Mononuclear cell (primary cell): ENCODE measurements around the gene FRYL. TPM values are rescaled to one million over a fixed set of nuclear protein-coding genes. Genes with fewer than 3 reads are reported as not detected.
"Not testable (repeated sequence)": the region's sequence is repeated elsewhere in the genome, so short reads cannot be mapped to it uniquely, and the experiment has no call there.

Experiments used
- H3K27me3 ChIP-seq: 2 replicates; pipeline ENCODE4 v1.6.0; 2011; ENCODE audit warnings: low read length, control low read depth; ENCODE audit not compliant: insufficient read depth
- H3K4me1 ChIP-seq: 2 replicates; pipeline ENCODE4 v1.5.1; 2011; ENCODE audit warnings: mild to moderate bottlenecking, low read length, control low read depth; ENCODE audit not compliant: insufficient read depth
- H3K4me3 ChIP-seq: 2 replicates; pipeline ENCODE4 v1.5.1; 2011; ENCODE audit warnings: mild to moderate bottlenecking, low read length, moderate library complexity
- H3K9me3 ChIP-seq: 2 replicates; pipeline ENCODE4 v1.5.1; 2011; ENCODE audit warnings: low read depth, mild to moderate bottlenecking, control low read depth, low read length
- total RNA-seq: library from RNA; depleted of rRNA; stranded (reverse); fragments of >200 nt; gene quantifications from one replicate; pipeline ENCODE4 v1.2.3, GENCODE V29; 2012

Gene FRYL
- 97.3 TPM for total RNA-seq

DNA sequence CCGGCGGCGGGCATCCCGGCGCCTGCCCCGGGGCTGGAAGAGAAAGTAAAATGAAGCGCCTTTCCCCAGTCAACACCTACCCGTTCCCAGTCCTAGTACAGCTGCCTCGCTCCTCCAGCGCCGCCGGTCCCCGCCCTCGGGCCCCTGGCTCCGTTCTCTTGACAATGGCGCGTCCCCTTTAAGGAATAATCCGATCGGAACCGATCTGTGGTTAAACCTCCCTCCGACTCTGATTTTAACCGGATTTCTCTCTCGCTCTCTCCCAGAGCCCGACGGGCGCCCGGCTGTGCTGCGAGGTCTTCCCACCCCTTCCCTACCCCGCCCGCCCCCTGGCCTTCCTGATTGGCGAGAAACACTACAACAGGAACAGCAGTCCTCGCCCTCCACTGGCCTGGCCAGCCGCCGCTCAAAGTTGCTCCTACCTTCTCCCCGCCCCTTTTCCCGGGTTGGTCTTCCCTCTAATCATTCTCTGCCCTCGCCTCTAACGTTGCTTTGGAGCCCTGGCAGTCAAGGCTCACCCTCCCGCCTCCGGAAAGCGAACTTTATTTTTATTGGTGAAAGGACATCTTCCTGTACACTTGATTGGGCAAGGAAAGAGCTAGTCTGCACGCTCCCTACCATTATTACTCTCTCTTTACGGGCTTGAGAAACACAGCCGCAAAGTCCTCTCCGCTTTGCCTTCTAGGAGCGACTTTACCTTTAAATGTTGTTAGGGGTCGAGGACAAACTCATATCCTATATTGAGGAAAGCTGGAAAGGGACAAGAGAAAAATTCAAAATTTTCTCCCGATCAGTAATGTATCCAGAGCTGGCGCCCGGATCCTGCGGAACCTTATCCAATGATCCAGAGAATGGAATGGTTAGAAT, at the start of gene FRYL:
FRYL (minus strand) TSS at position 282 of the 867 bp plus-strand sequence. CDS start 145,869 bp downstream, outside the sequence.
- peaks cover 30% of the 10 kb centered on the region for H3K4me1 ChIP-seq
- no peaks in the 10 kb centered on the region for H3K27me3 ChIP-seq
- no peaks in the 10 kb centered on the region for H3K9me3 ChIP-seq
- H3K4me3 ChIP-seq: peak within 1 kb of the TSS; percentile 84

DNA sequence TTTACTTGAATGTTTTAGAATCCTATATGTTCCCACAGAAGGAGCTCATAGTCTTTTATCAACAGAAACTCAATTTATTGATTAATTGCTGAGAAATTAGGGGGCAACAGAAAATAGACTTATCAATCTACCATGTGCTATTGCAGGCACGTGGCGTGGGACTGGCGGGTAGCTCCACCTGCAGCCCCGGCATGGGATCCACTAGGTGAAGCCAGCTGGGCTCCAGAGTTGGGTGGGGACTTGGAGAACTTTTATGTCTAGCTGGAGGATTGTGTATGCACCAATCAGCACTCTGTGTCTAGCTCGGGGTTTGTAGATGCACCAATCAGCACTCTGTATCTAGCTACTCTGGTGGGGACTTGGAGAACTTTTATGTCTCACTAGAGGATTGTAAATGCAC, 47.5 kb upstream of the FRYL start:
- H3K4me3 ChIP-seq: no peak overlapping the region
- peaks cover 15% of the 10 kb centered on the region for H3K4me1 ChIP-seq
- peaks cover 2% of the 10 kb centered on the region for H3K27me3 ChIP-seq
- no peaks in the 10 kb centered on the region for H3K9me3 ChIP-seq

- not testable (repeated sequence) for H3K27me3 ChIP-seq, H3K4me1 ChIP-seq, H3K4me3 ChIP-seq, H3K9me3 ChIP-seq
These were observed 41.4 kb upstream of the FRYL start for GRCh38 chr4:48821431-48821830.

DNA sequence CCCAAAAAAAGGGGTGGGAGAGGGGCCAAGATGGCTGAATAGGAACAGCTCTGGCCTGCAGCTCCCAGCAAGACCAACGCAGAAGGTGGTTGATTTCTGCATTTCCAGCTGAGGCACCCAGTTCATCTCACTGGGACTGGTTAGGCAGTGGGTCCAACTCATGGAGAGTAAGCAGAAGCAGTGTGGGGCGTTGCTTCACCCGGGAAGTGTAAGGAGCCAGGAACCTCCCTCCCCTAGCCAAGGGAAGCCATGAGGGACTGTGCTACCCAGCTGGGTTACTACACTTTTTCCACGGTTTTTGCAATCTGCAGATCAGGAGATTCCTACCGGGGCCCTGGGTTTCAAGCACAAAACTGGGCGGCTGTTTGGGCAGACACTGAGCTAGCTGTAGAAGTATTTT, 36.9 kb upstream of the FRYL start:
- H3K9me3 ChIP-seq: no peaks in the 10 kb centered on the region
- peaks cover 7% of the 10 kb centered on the region for H3K4me1 ChIP-seq
- H3K27me3 ChIP-seq: no peaks in the 10 kb centered on the region
- no peak overlapping the region for H3K4me3 ChIP-seq

DNA sequence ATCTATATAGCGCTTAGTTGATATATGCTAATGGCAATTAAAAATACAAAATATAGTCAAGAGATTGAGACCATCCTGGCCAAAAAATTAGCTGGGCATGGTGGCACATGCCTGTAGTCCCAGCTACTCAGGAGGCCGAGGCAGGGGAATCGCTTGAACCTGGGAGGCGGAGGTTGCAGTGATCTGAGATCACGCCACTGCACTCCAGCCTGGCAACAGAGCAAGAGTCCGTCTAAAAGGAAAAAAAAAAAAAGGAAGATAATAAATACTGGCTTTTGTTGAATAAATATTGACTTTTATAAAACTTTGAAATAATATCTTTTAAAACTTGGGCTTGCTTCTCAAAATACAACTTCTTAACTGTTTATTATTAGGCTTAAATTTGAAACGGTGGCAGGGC, 36.2 kb upstream of the FRYL start:
- not testable (repeated sequence) for H3K27me3 ChIP-seq, H3K4me3 ChIP-seq, H3K4me1 ChIP-seq, H3K9me3 ChIP-seq

DNA sequence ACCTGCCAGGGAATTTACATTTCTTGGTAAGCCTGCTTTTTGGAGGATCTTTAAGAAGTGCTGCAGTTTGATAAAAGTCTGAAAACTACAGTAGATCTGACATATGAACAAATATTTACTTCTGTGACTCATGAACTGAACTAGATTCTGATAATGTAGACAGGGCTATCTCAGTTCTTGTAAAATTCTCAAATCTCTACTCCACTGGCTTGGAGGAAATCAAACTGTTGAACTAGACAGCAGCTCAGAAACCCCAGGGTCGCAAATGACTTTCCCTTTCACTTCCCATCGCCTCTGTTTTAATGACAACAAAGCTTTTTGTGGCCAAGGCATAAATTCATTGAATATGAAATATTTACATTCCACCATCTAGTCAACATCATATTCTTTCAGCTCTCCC, 35.4 kb upstream of the FRYL start:
- Histone ChIP-seq H3K4me3 (no peak overlapping the region), H3K4me1 (peaks cover 7% of the 10 kb centered on the region), H3K27me3 (no peaks in the 10 kb centered on the region), H3K9me3 (no peaks in the 10 kb centered on the region)

DNA sequence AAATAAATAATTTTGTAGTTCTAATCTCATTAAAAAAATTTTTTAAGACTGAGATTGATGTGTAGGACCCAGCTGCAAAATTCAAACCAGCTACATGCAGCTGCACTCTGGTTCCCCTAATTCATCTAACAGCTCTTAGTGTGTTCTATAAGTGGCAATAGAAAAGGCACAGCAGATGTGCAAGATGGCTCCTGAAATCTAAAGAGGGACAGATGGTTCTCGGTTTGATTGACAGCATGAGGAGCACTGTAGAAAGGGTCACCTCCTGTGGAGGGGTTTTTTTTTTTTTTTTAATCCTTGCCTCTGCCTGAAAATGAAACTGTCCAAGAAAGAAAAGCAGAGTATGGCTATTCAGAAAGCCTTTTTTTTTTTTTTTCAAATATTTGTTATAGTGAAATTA, 33.9 kb upstream of the FRYL start:
- Histone ChIP-seq H3K27me3 (no peaks in the 10 kb centered on the region), H3K9me3 (no peaks in the 10 kb centered on the region), H3K4me3 (no peak overlapping the region), H3K4me1 (peaks cover 7% of the 10 kb centered on the region)

DNA sequence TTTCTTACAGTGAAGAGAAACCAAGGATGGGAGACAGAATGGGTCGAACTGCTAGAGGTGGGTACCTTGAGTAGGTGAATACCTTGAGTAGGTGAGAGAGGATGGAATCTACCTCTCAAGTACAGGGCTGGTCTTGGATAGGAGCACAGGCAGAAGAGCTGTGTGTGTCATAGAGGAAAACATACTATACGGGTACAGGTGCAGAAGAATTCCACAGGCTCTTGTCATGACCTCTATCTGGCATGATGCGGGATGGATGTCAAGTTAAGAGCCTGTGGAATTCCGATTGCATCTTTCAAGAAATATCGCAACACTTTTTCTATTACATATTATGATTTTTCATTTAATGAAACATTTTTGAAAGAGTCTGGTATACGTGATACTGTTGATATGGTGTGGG, 32.8 kb upstream of the FRYL start:
- H3K4me3 ChIP-seq: no peak overlapping the region
- no peaks in the 10 kb centered on the region for H3K9me3 ChIP-seq
- H3K4me1 ChIP-seq: peaks cover 7% of the 10 kb centered on the region
- H3K27me3 ChIP-seq: no peaks in the 10 kb centered on the region

GRCh38 chr4:48804584-48805301, 24.7 kb upstream of the FRYL start:
- no peak overlapping the region for H3K4me3 ChIP-seq
- no peaks in the 10 kb centered on the region for H3K27me3 ChIP-seq
- no peaks in the 10 kb centered on the region for H3K4me1 ChIP-seq
- H3K9me3 ChIP-seq: no peaks in the 10 kb centered on the region

DNA sequence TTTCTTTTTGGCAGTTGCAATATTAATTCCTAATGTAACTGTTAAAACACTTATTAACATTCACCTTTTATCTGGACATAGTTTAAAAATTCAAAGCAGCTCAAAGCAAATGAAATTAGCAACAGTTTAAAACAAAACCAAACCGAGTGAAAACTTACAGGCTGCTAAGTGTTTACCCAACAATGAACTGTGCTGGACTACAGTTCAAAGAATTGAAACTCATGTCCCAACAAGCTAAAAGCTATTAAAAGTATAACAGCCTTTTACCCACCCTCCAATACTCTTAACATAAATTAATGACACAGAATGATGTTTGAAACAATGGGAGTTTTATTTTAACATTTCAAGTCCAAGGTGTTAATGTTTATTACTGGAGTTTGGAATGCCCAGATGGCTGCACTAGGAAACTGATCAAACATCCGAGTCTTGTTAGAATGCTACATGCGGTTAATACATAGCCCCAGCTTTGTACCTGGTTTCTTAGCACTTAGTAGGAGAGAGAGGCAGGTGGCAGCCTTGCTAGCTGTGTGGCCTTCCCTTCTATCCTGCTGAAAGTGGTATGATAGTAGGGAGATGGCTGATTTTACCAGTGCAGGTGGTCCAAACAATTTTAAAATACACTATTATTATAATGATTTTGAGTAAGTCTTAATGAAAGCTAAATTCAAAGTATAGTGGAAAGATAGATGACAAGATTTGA, 21.1 kb upstream of the FRYL start:
- Histone ChIP-seq H3K4me3 (no peak overlapping the region), H3K27me3 (no peaks in the 10 kb centered on the region), H3K4me1 (no peaks in the 10 kb centered on the region), H3K9me3 (no peaks in the 10 kb centered on the region)

DNA sequence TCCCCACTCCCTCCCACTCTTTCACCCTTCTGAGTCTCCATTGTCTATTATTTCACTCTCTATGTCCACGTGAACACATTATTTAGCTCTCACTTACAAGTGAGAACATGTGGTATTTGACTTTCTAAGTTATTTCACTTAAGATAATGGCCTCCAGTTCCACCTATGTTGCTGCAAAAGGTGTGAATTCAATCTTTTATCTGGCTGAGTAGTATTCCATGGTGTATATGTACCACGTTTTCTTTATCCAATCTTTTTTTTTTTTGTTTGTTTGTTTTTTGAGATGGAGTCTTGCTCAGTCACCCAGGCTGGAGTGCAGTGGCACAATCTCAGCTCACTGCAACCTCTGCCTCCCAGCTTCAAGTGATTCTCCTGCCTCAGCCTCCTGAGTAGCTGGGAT, 20.1 kb upstream of the FRYL start:
- not testable (repeated sequence) for H3K4me1 ChIP-seq, H3K4me3 ChIP-seq, H3K9me3 ChIP-seq, H3K27me3 ChIP-seq

DNA sequence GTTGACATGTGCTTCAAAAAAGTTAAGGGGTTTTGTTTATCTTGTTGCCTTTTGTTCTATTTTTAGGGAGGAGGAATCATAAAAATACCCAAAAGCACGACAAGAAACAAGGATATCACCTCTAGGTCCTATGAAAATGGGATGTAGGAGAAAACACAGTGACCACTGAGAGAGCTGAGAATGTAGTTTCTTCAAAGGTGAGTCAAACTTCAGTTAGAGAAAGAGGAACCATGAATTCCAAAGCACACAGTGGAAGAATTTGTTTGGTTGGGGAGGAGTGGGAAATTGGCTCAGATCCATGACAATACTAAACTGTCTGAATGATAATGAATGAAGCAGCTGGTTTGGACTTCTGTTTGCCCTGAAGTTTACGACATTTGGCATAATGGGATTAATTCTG, 19.1 kb upstream of the FRYL start:
- H3K4me3 ChIP-seq: no peak overlapping the region
- no peaks in the 10 kb centered on the region for H3K4me1 ChIP-seq
- H3K9me3 ChIP-seq: no peaks in the 10 kb centered on the region
- H3K27me3 ChIP-seq: no peaks in the 10 kb centered on the region

DNA sequence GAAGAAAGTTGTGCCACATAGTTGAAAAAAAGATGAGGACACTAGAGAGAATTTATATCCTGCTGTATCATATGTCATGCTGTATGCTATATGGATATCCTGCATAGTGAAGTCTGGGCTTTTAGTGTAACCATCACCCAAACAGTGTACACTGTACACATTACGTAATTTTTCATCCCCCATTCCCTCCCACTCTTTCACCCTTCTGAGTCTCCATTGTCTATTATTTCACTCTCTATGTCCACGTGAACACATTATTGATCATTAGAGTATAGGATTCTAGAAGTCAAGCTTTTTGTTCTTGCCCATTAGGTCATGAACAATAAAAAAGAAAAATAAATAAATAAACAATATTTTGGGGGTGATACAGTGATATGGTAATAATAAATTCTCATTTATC, 18.0 kb upstream of the FRYL start:
- Histone ChIP-seq H3K9me3 (no peaks in the 10 kb centered on the region), H3K4me1 (no peaks in the 10 kb centered on the region), H3K27me3 (no peaks in the 10 kb centered on the region), H3K4me3 (no peak overlapping the region)

DNA sequence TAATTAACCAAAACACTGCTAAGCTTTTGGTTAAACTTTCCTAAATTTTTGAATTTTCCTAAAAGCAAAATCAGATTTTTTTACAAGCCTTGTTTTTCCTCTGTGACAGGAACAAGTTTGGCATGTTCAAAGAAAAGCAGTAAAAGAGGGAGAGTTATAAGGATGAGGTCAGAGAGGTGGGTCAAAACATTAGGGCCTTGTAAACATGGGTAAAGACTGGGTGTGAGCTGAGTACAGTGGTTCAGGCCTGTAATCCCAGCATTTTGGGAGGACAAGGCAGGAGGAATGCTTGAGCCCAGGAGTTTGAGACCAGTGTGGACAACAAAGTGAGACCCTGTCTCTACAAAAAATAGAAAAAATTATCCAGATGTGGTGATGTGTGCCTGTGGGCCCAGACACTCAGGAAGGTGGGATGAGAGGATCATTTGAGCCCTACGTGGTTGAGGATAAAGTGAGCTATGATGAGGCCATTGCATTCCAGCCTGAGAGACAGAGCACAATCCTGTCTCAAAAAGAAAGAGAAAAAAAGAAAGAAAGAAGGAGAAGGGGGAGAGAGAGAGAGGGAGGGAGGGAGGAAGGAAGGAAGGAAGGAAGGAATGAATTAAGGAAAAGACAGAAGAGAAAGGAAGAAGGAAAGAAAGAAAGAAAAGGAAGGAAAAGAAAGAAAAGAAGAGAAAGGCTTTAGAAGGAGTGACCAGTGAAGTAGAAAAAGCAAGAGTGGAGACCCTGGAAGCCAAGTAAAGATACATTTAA, 17.0 kb upstream of the FRYL start:
- Histone ChIP-seq H3K27me3 (no peaks in the 10 kb centered on the region), H3K4me3 (no peak overlapping the region), H3K9me3 (no peaks in the 10 kb centered on the region), H3K4me1 (peaks cover 8% of the 10 kb centered on the region)
